ENCODE results near the gene TCF3.
A peak's percentile ranks its signal among the peaks of the same experiment; 100 is the strongest.

TCF3 gene

DNA sequence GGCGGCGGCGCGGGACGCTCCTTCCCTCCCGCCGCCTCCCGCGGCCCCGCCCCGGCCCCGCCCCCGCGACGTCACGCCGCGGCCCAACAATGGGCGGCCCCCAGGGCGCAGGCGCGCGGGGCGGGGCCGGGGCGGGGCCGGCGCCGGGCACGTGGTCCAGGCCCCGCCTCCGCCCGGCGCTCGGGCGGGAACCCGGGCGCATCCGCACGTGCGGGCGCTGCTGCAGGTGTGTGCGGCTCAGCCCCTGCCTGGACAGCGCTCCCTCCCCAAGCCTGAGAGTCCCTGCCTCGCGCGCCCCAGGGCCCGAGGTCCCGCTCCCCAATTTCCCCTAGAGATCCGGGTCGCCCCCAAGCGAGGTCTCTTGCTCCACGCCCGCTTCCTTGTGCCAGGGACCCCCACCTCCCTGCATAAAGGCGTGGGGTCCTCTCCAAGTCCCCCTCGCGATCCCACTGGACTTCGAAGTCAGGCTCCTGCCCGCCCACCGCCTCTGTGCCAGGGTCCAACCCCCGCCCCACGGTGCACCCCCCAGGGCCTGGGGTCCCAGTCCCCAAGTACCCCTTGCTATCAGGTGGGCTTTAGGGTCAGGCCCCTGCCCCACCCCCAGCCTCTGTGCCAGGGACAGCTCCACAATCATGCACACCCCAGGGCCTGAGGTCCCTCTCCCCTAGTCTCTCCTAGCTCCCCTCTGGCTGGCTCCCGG lies 83.9 kb downstream of the TCF3 start, which contains the start of gene MEX3D:
Gene MEX3D (minus strand): TSS at position 6 of the 700 bp plus-strand sequence. CDS start 267 bp downstream, outside the sequence.
- H3K4me1 Mint-ChIP-seq: no peaks in the 10 kb centered on the region
- TF ChIP-seq, protein P1, sequence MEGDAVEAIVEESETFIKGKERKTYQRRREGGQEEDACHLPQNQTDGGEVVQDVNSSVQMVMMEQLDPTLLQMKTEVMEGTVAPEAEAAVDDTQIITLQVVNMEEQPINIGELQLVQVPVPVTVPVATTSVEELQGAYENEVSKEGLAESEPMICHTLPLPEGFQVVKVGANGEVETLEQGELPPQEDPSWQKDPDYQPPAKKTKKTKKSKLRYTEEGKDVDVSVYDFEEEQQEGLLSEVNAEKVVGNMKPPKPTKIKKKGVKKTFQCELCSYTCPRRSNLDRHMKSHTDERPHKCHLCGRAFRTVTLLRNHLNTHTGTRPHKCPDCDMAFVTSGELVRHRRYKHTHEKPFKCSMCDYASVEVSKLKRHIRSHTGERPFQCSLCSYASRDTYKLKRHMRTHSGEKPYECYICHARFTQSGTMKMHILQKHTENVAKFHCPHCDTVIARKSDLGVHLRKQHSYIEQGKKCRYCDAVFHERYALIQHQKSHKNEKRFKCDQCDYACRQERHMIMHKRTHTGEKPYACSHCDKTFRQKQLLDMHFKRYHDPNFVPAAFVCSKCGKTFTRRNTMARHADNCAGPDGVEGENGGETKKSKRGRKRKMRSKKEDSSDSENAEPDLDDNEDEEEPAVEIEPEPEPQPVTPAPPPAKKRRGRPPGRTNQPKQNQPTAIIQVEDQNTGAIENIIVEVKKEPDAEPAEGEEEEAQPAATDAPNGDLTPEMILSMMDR (IDR thresholded peaks at IDR 0.05; ENCODE audit: unreplicated experiment in 3 of 3): no peak
- peak within 1 kb of the TSS; percentile 81 to 86 (median 82) for H3K4me3 Mint-ChIP-seq
- H3K36me3 Mint-ChIP-seq (ENCODE audit: low read depth): peaks cover 11% of the 10 kb centered on the region
- peak within 1 kb of the TSS in 1 of 3 experiments; percentile 83 for H3K27ac Mint-ChIP-seq
- peaks cover 5% of the 10 kb centered on the region for H3K27me3 Mint-ChIP-seq (ENCODE audit: low read depth)
- H3K9me3 Mint-ChIP-seq: no peaks in the 10 kb centered on the region

GRCh38 chr19:1567848-1568227 lies 84.6 kb downstream of the TCF3 start:
- Mint-ChIP-seq H3K9me3 (no peaks in the 10 kb centered on the region), H3K36me3 (ENCODE audit: low read depth) (peaks cover 18% of the 10 kb centered on the region), H3K4me1 (no peaks in the 10 kb centered on the region), H3K27ac (no peak overlapping the region), H3K27me3 (ENCODE audit: low read depth) (peaks cover 5% of the 10 kb centered on the region), H3K4me3 (no peak overlapping the region)
- TF ChIP-seq, protein P1 (IDR thresholded peaks at IDR 0.05; ENCODE audit: unreplicated experiment in 3 of 3): no peak

GRCh38 chr19:1567116-1567847 lies 85.1 kb downstream of the TCF3 start:
- Mint-ChIP-seq H3K27ac (peak overlapping the region in 1 of 3 experiments; percentile 83), H3K4me1 (no peaks in the 10 kb centered on the region), H3K36me3 (ENCODE audit: low read depth) (peaks cover 23% of the 10 kb centered on the region), H3K4me3 (peak overlapping the region; percentile 78 to 82 (median 79)), H3K27me3 (ENCODE audit: low read depth) (peaks cover 5% of the 10 kb centered on the region), H3K9me3 (no peaks in the 10 kb centered on the region)
- TF ChIP-seq, protein P1 (IDR thresholded peaks at IDR 0.05; ENCODE audit: unreplicated experiment in 3 of 3): no peak

GRCh38 chr19:1566392-1567115 lies 85.9 kb downstream of the TCF3 start:
- H3K36me3 Mint-ChIP-seq (ENCODE audit: low read depth): peaks cover 23% of the 10 kb centered on the region
- H3K9me3 Mint-ChIP-seq: no peaks in the 10 kb centered on the region
- H3K27me3 Mint-ChIP-seq (ENCODE audit: low read depth): peaks cover 5% of the 10 kb centered on the region
- peak overlapping the region; percentile 76 to 80 (median 79) for H3K4me3 Mint-ChIP-seq
- no peaks in the 10 kb centered on the region for H3K4me1 Mint-ChIP-seq
- TF ChIP-seq, protein P1 (IDR thresholded peaks at IDR 0.05; ENCODE audit: unreplicated experiment in 3 of 3): no peak
- peak overlapping the region in 1 of 3 experiments; percentile 81 for H3K27ac Mint-ChIP-seq

- H3K36me3 Mint-ChIP-seq (ENCODE audit: low read depth): peaks cover 33% of the 10 kb centered on the region
- H3K27me3 Mint-ChIP-seq (ENCODE audit: low read depth): no peaks in the 10 kb centered on the region
- H3K4me3 Mint-ChIP-seq: peak overlapping the region in 2 of 3 experiments; percentile 44 to 60
- H3K27ac Mint-ChIP-seq: peak overlapping the region in 1 of 3 experiments; percentile 23
- peaks cover 5% of the 10 kb centered on the region for H3K4me1 Mint-ChIP-seq
- TF ChIP-seq, protein P1 (IDR thresholded peaks at IDR 0.05; ENCODE audit: unreplicated experiment in 3 of 3): no peak
- no peaks in the 10 kb centered on the region for H3K9me3 Mint-ChIP-seq
These were observed 89.2 kb downstream of the TCF3 start for GRCh38 chr19:1563251-1563650.

All from nephron (organoid).